HG02642 (cell line): ENCODE results near the gene MGAM2.
"Not testable (repeated sequence)": the region's sequence is repeated elsewhere in the genome, so short reads cannot be mapped to it uniquely, and the experiment has no call there.

Experiments used
- ATAC-seq: cut with Tn5 transposase; IDR thresholded peaks from one replicate; pipeline ENCODE4 v1.9.1; 2021; ENCODE audit warnings: mild to moderate bottlenecking; ENCODE audit not compliant: unreplicated experiment, poor library complexity

The MGAM2 gene

GRCh38 chr7:142111499-142111898 is at the start of gene MGAM2:
MGAM2 (plus strand) TSS chr7:142111718; CDS start chr7:142116874, 5,156 bp downstream.
- ATAC-seq: no peak

- no peak for ATAC-seq
Observed at GRCh38 chr7:142063551-142064442, 47.7 kb upstream of the MGAM2 start.

- ATAC-seq: no peak
Observed at GRCh38 chr7:142066536-142066935, 45.0 kb upstream of the MGAM2 start.

- ATAC-seq: no peak
Observed at GRCh38 chr7:142077762-142078161, 33.8 kb upstream of the MGAM2 start.

GRCh38 chr7:142083605-142084004 is 27.9 kb upstream of the MGAM2 start:
- ATAC-seq: no peak

GRCh38 chr7:142085428-142085827 is 26.1 kb upstream of the MGAM2 start:
- ATAC-seq: no peak

GRCh38 chr7:142088022-142088714 is 23.4 kb upstream of the MGAM2 start:
- ATAC-seq: no peak

GRCh38 chr7:142089035-142089434 is 22.5 kb upstream of the MGAM2 start:
- no peak for ATAC-seq

GRCh38 chr7:142091961-142092360 is 19.6 kb upstream of the MGAM2 start:
- ATAC-seq: no peak

- no peak for ATAC-seq
Observed at GRCh38 chr7:142094861-142095260, 16.7 kb upstream of the MGAM2 start.

GRCh38 chr7:142097571-142097970 is 13.9 kb upstream of the MGAM2 start:
- ATAC-seq: no peak

- ATAC-seq: no peak
Observed at GRCh38 chr7:142098004-142098403, 13.5 kb upstream of the MGAM2 start.

GRCh38 chr7:142099347-142099746 is 12.2 kb upstream of the MGAM2 start:
- ATAC-seq: not testable (repeated sequence)

GRCh38 chr7:142100634-142101033 is 10.9 kb upstream of the MGAM2 start:
- no peak for ATAC-seq

- not testable (repeated sequence) for ATAC-seq
Observed at GRCh38 chr7:142101794-142102193, 9.7 kb upstream of the MGAM2 start.

- no peak for ATAC-seq
Observed at GRCh38 chr7:142104550-142105527, 6.7 kb upstream of the MGAM2 start.

GRCh38 chr7:142108728-142109505 is 2.6 kb upstream of the MGAM2 start:
- ATAC-seq: no peak

- ATAC-seq: no peak
Observed at GRCh38 chr7:142110098-142110497, 1.4 kb upstream of the MGAM2 start.

- no peak for ATAC-seq
Observed at GRCh38 chr7:142110638-142111037, 880 bp upstream of the MGAM2 start.

GRCh38 chr7:142112086-142112485 is 568 bp downstream of the MGAM2 start:
- no peak for ATAC-seq
